ENCODE results near the gene MFF. TPM values are rescaled to one million over a fixed set of nuclear protein-coding genes. Genes with fewer than 3 reads are reported as not detected.

MFF gene
- total RNA-seq, 1 experiment from 2014 or later = 82.3 TPM

DNA sequence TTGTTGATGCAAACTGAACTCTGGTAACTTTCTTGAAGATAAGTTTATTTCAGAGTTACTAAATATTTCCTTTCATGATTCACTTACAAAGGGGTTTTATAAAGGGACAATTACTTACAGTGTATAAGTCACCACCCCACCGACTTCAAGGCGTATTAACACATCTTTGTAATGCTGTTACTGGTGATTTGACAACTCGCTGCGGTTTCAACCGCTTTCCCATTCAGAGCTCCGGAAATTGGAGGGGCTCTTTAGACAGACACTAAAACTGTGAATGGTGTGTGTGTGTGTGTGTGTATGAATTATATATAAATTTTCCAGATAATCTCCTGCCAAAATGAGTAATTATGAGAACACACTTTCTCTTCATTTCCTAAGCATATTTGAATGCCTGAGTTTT, 49.1 kb downstream of the MFF start:
- no peak overlapping the region for H3K27ac Mint-ChIP-seq (ENCODE audit: unreplicated experiment)
- H3K36me3 Mint-ChIP-seq (ENCODE audit: insufficient read depth, unreplicated experiment) = no peaks in the 10 kb centered on the region
- peaks cover 27% of the 10 kb centered on the region for H3K4me1 Mint-ChIP-seq (ENCODE audit: low read depth, unreplicated experiment)
- H3K4me3 Mint-ChIP-seq (ENCODE audit: low read depth, unreplicated experiment) = no peak overlapping the region
- no TSS peak for BruUV-seq (replicated peaks)
- no peaks in the 10 kb centered on the region for H3K9me3 Mint-ChIP-seq (ENCODE audit: low read depth, unreplicated experiment)
- no peak for DNase-seq
- no peaks in the 10 kb centered on the region for H3K27me3 Mint-ChIP-seq (ENCODE audit: unreplicated experiment)
- TF ChIP-seq, protein P1, sequence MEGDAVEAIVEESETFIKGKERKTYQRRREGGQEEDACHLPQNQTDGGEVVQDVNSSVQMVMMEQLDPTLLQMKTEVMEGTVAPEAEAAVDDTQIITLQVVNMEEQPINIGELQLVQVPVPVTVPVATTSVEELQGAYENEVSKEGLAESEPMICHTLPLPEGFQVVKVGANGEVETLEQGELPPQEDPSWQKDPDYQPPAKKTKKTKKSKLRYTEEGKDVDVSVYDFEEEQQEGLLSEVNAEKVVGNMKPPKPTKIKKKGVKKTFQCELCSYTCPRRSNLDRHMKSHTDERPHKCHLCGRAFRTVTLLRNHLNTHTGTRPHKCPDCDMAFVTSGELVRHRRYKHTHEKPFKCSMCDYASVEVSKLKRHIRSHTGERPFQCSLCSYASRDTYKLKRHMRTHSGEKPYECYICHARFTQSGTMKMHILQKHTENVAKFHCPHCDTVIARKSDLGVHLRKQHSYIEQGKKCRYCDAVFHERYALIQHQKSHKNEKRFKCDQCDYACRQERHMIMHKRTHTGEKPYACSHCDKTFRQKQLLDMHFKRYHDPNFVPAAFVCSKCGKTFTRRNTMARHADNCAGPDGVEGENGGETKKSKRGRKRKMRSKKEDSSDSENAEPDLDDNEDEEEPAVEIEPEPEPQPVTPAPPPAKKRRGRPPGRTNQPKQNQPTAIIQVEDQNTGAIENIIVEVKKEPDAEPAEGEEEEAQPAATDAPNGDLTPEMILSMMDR (IDR thresholded peaks at IDR 0.05; ENCODE audit: unreplicated experiment) = no peak
- CTCF ChIA-PET = no interaction called here
- intact Hi-C loops (cut with micrococcal nuclease; ENCODE audit: unreplicated experiment) = no loop called here

DNA sequence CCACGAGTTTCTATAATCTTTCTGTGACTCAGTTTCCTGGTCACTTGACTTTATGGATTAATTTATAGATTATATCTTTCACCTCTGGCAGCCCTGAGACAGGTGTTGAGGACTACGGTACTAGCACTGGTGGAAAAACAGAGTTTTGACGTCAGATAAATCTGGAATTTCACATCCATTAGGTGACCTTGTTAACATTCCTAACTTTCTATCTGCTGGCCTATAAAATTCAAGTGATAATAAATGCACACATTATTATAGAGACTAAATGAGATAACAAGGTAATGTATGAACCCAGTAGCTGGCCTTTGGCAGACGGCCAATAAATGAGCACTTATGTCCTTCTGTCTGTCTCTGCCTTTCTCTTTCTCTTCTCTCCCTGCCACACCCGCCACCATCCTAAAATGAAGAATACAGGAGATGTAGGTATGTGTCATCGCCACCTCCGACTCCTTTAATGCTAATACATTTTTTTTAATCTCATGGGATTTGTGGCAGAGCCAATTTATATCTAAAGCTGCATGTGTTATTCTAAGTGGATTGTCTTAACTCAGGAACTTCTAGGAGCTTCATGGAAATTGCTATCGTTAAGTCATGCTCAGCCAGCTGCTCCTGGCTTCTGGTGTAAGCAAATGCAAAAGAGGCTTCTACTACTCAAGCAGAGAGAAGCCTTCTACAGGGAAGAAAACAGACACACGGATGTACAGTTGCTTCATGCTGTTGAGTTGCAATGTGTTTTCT, 51.8 kb downstream of the MFF start:
- Mint-ChIP-seq H3K27ac (ENCODE audit: unreplicated experiment) (no peak overlapping the region), H3K27me3 (ENCODE audit: unreplicated experiment) (no peaks in the 10 kb centered on the region), H3K4me3 (ENCODE audit: low read depth, unreplicated experiment) (no peak overlapping the region), H3K9me3 (ENCODE audit: low read depth, unreplicated experiment) (no peaks in the 10 kb centered on the region), H3K36me3 (ENCODE audit: insufficient read depth, unreplicated experiment) (no peaks in the 10 kb centered on the region), H3K4me1 (ENCODE audit: low read depth, unreplicated experiment) (peaks cover 33% of the 10 kb centered on the region)
- CTCF ChIA-PET = no interaction called here
- intact Hi-C loops (cut with micrococcal nuclease; ENCODE audit: unreplicated experiment) = no loop called here
- BruUV-seq (replicated peaks) = no TSS peak
- no peak for DNase-seq
- TF ChIP-seq, protein P1 (IDR thresholded peaks at IDR 0.05; ENCODE audit: unreplicated experiment) = no peak

- intact Hi-C loops (cut with micrococcal nuclease; ENCODE audit: unreplicated experiment) = no loop called here
- Mint-ChIP-seq H3K27ac (ENCODE audit: unreplicated experiment) (no peak overlapping the region), H3K4me3 (ENCODE audit: low read depth, unreplicated experiment) (no peak overlapping the region), H3K9me3 (ENCODE audit: low read depth, unreplicated experiment) (no peaks in the 10 kb centered on the region), H3K4me1 (ENCODE audit: low read depth, unreplicated experiment) (peaks cover 33% of the 10 kb centered on the region), H3K36me3 (ENCODE audit: insufficient read depth, unreplicated experiment) (no peaks in the 10 kb centered on the region), H3K27me3 (ENCODE audit: unreplicated experiment) (no peaks in the 10 kb centered on the region)
- no TSS peak for BruUV-seq (replicated peaks)
- CTCF ChIA-PET = no interaction called here
- DNase-seq = no peak
- TF ChIP-seq, protein P1 (IDR thresholded peaks at IDR 0.05; ENCODE audit: unreplicated experiment) = no peak
Observed at GRCh38 chr2:227377467-227378351, 52.7 kb downstream of the MFF start.

DNA sequence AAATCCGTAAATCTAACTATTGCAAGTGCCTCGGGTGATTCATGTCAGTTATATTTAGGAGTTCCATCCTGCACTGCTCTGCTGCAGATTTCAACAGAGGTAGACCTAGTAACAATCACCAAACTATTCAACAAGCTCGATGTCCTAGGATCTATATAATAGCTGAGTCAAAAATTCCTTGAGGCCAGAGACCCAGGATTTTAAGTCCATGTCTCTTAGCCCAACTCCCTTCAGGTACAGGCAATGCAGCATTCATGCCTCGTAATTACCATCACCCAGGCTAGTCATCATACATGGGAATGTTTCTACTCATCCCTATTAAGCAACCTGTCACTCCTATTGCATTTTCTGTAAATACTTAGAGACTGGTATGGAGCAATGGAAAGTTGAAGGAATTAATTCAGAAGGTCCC, 53.3 kb downstream of the MFF start:
- TF ChIP-seq, protein P1 (IDR thresholded peaks at IDR 0.05; ENCODE audit: unreplicated experiment) = no peak
- Mint-ChIP-seq H3K4me3 (ENCODE audit: low read depth, unreplicated experiment) (no peak overlapping the region), H3K4me1 (ENCODE audit: low read depth, unreplicated experiment) (peaks cover 33% of the 10 kb centered on the region), H3K9me3 (ENCODE audit: low read depth, unreplicated experiment) (no peaks in the 10 kb centered on the region), H3K36me3 (ENCODE audit: insufficient read depth, unreplicated experiment) (no peaks in the 10 kb centered on the region), H3K27ac (ENCODE audit: unreplicated experiment) (no peak overlapping the region), H3K27me3 (ENCODE audit: unreplicated experiment) (no peaks in the 10 kb centered on the region)
- BruUV-seq (replicated peaks) = no TSS peak
- DNase-seq = no peak
- CTCF ChIA-PET = interaction anchor here (0.6 kb wide), 1 partner anchor 22 kb away, joined by 7 read pairs; no protein-coding TSS in a partner anchor
- intact Hi-C loops (cut with micrococcal nuclease; ENCODE audit: unreplicated experiment) = no loop called here

Measured in Calu3 (cell line).